Endothelial cell of umbilical vein (primary cell): ENCODE measurements around the gene BLM. TPM values are rescaled to one million over a fixed set of nuclear protein-coding genes. Genes with fewer than 3 reads are reported as not detected.

Experiments used
- BruUV-seq: library from RNA; stranded (reverse); fragments of 400-500 nt; replicated peaks from 2 replicates; lab custom pipeline; 2021; lab: Mats Ljungman, UMichigan
- CTCF ChIA-PET: fragments of 300-600, 350-600 bp; sonication (Branson Sonifier 250); formaldehyde crosslinking; loops from one replicate; lab custom pipeline; 2021; ENCODE audit warnings: antibody characterized with exemption, inconsistent platforms; lab: Charles Lee
- POLR2A ChIA-PET: fragments of 300-600, 350-600 bp; sonication (Branson Sonifier 250); formaldehyde crosslinking; loops from one replicate; lab custom pipeline; 2021; ENCODE audit warnings: antibody characterized with exemption, inconsistent platforms; lab: Charles Lee
- DNase-seq: peaks from one replicate; pipeline ENCODE4 v3.0.0-alpha.2; 2011; ENCODE audit warnings: low read depth, low spot score
- FAIRE-seq: peaks from 2 replicates; lab custom pipeline; 2011; peaks lifted over from hg19 to GRCh38; lab: Jason Lieb, UNC
- H2AFZ ChIP-seq: 2 replicates; pipeline ENCODE4 v1.6.0; 2012; ENCODE audit warnings: low read depth, low read length, control low read depth, inconsistent platforms
- H3K27ac ChIP-seq: 2 replicates; pipeline ENCODE4 v1.5.1; 2011; ENCODE audit warnings: low read depth, mild to moderate bottlenecking, control low read depth, low read length, moderate library complexity; ENCODE audit not compliant: insufficient read depth
- H3K27me3 ChIP-seq, 2 experiments: 2 replicates each; pipeline versions ENCODE4 v1.6.0 to v1.6.1; 2011; ENCODE audit warnings: low read length in 2 of 2, mixed read lengths in 1 of 2; ENCODE audit not compliant: control insufficient read depth in 2 of 2, insufficient read depth in 2 of 2
- H3K36me3 ChIP-seq, 2 experiments: 2 replicates in 1 of 2; 3 replicates in 1 of 2; pipeline ENCODE4 v1.5.1; 2011; ENCODE audit warnings: low read length in 2 of 2, mild to moderate bottlenecking in 1 of 2, moderate library complexity in 1 of 2; ENCODE audit not compliant: control insufficient read depth in 2 of 2, insufficient read depth in 2 of 2; ENCODE audit errors: extremely low read depth in 1 of 2
- H3K4me1 ChIP-seq: 3 replicates; pipeline ENCODE4 v1.5.1; 2011; ENCODE audit warnings: mild to moderate bottlenecking, low read length; ENCODE audit not compliant: control insufficient read depth, insufficient read depth; ENCODE audit errors: extremely low read depth
- H3K4me2 ChIP-seq: 2 replicates; pipeline ENCODE4 v1.6.1; 2011; ENCODE audit warnings: low read length, control low read depth, mixed read lengths; ENCODE audit not compliant: insufficient read depth
- H3K4me3 ChIP-seq, 3 experiments: fragments of 200-600 bp in 1 of 3; sonication (generic), shearing (Covaris generic) in 1 of 3; replicated peaks in 1 of 3; 2 replicates each; pipeline ENCODE4 v1.5.1; 2011 to 2016; ENCODE audit warnings: control low read depth in 3 of 3, low read length in 3 of 3, mild to moderate bottlenecking in 2 of 3, inconsistent platforms in 1 of 3, low read depth in 1 of 3, moderate library complexity in 1 of 3; ENCODE audit not compliant: insufficient read depth in 1 of 3
- H3K79me2 ChIP-seq: 2 replicates; pipeline ENCODE4 v1.6.0; 2012; ENCODE audit warnings: low read length, inconsistent platforms; ENCODE audit not compliant: control insufficient read depth, insufficient read depth
- H3K9ac ChIP-seq: replicated peaks from 2 replicates; pipeline ENCODE3; 2011; ENCODE audit warnings: low read length, control low read depth; ENCODE audit not compliant: insufficient read depth; ENCODE audit errors: extremely low read depth
- H3K9me1 ChIP-seq: replicated peaks from 3 replicates; pipeline ENCODE4 v1.6.0; 2011; ENCODE audit warnings: mild to moderate bottlenecking, low read length; ENCODE audit not compliant: control insufficient read depth, insufficient read depth; ENCODE audit errors: extremely low read depth
- H3K9me3 ChIP-seq: replicated peaks from 2 replicates; pipeline ENCODE4 v1.5.1; 2012; ENCODE audit warnings: low read length, inconsistent platforms; ENCODE audit not compliant: control insufficient read depth, insufficient read depth
- H4K20me1 ChIP-seq: replicated peaks from 2 replicates; pipeline ENCODE3; 2011; ENCODE audit warnings: mild to moderate bottlenecking, low read length; ENCODE audit not compliant: control insufficient read depth, insufficient read depth; ENCODE audit errors: extremely low read depth
- EZH2 ChIP-seq: IDR thresholded peaks from 2 replicates; pipeline ENCODE4 v1.6.1; 2012; ENCODE audit warnings: borderline replicate concordance, low read depth, mild to moderate bottlenecking, moderate library complexity, low read length, inconsistent platforms; ENCODE audit not compliant: severe bottlenecking
- FOS ChIP-seq: IDR thresholded peaks from 2 replicates; pipeline ENCODE4 v1.6.1; 2011; ENCODE audit warnings: mild to moderate bottlenecking, low read length, moderate library complexity, borderline replicate concordance; ENCODE audit not compliant: insufficient read depth
- GATA2 ChIP-seq: IDR thresholded peaks from 2 replicates; pipeline ENCODE4 v1.7.0; 2011; ENCODE audit warnings: low read depth, mild to moderate bottlenecking, moderate library complexity, mixed read lengths, low read length; ENCODE audit not compliant: insufficient read length, insufficient read depth
- JUN ChIP-seq: IDR thresholded peaks from 2 replicates; pipeline ENCODE4 v1.6.1; 2011; ENCODE audit warnings: borderline replicate concordance, low read depth; ENCODE audit not compliant: insufficient read length, insufficient read depth
- MYC ChIP-seq: IDR thresholded peaks from one replicate; pipeline ENCODE4 v1.6.1; 2011; ENCODE audit warnings: mild to moderate bottlenecking, low read depth, low read length
- POLR2A ChIP-seq: IDR thresholded peaks from 2 replicates; pipeline ENCODE4 v1.6.1; 2012; ENCODE audit warnings: low read depth, mild to moderate bottlenecking, control low read depth, low read length
- POLR2AphosphoS5 ChIP-seq: IDR thresholded peaks from 2 replicates; pipeline ENCODE4 v1.6.1; 2012; ENCODE audit warnings: low read depth, mild to moderate bottlenecking, control low read depth, low read length, moderate library complexity; ENCODE audit not compliant: insufficient read depth
- dilution Hi-C: fragments of 300-500 bp; cut with MboI; formaldehyde crosslinking; loops from one replicate; pipeline ENCODE4 v1.15.0; 2019; ENCODE audit warnings: low sequenced_read_pairs; ENCODE audit not compliant: extremely low pct_ligation_motif_present
- intact Hi-C: fragments of 100-400 bp; cut with micrococcal nuclease; formaldehyde crosslinking; loops from one replicate; pipeline ENCODE4 v1.10.0; 2022
- polyA plus RNA-seq, 4 experiments: library from polyadenylated mRNA; depleted of rRNA in 3 of 4; stranded (reverse) in 3 of 4; unstranded in 1 of 4; fragments of >200 nt; gene quantifications; 2 replicates each; pipeline versions ENCODE4 v1.2.1 to v1.2.3, GENCODE V29; 2011 to 2012; ENCODE audit warnings: missing spikeins in 1 of 4
- total RNA-seq: library from RNA; stranded (reverse); gene quantifications from 2 replicates; pipeline ENCODE4 v1.2.3, GENCODE V29; 2021
- TF ChIP-seq, protein P1 (sequence below): IDR thresholded peaks from 2 replicates; pipeline ENCODE4 v1.6.1; 2011; ENCODE audit not compliant: insufficient read depth, insufficient read length
- TF ChIP-seq, protein P2 (sequence below), 2 donors: IDR thresholded peaks; 1 replicate in 1 of 2; 2 replicates in 1 of 2; pipeline ENCODE4 v1.5.1; 2011; ENCODE audit warnings: low read length in 2 of 2, mild to moderate bottlenecking in 2 of 2, moderate library complexity in 2 of 2, control low read depth in 1 of 2, inconsistent platforms in 1 of 2, low read depth in 1 of 2; ENCODE audit not compliant: insufficient read depth in 1 of 2; ENCODE audit errors: extremely low read depth in 1 of 2

BLM gene
- total and polyA plus RNA-seq, 2 donors (not counting 3 experiments of a cell fraction or from before 2014, with no cell fraction given), result 3.8 to 17.3 TPM

- Histone ChIP-seq H3K9me1 (no peaks in the 10 kb centered on the region), H3K27ac (no peak overlapping the region), H3K36me3 (peaks cover 0 to 6% of the 10 kb centered on the region in 2 experiments), H3K9ac (no peak overlapping the region), H3K4me1 (no peaks in the 10 kb centered on the region), H3K79me2 (no peaks in the 10 kb centered on the region), H3K9me3 (no peaks in the 10 kb centered on the region), H4K20me1 (no peaks in the 10 kb centered on the region), H2AFZ (no peak overlapping the region), H3K4me2 (no peak overlapping the region), H3K27me3 (no peaks in the 10 kb centered on the region), H3K4me3 (no peak overlapping the region)
- dilution Hi-C loops (no loop called here), intact Hi-C loops (no loop called here)
- ChIA-PET POLR2A (no interaction called here), CTCF (interaction anchor here (1.6 kb wide), 1 partner anchor 13 kb away, joined by 4 read pairs; no protein-coding TSS in a partner anchor)
- DNase-seq, result no peak
- no TSS peak for BruUV-seq
- FAIRE-seq, result no peak
- no peak for TF ChIP-seq GATA2
- no peak for TF ChIP-seq POLR2A
- TF ChIP-seq, protein P1, sequence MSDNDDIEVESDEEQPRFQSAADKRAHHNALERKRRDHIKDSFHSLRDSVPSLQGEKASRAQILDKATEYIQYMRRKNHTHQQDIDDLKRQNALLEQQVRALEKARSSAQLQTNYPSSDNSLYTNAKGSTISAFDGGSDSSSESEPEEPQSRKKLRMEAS, result no peak
- no peak for TF ChIP-seq JUN
- no peak for TF ChIP-seq MYC
- TF ChIP-seq, protein P2, sequence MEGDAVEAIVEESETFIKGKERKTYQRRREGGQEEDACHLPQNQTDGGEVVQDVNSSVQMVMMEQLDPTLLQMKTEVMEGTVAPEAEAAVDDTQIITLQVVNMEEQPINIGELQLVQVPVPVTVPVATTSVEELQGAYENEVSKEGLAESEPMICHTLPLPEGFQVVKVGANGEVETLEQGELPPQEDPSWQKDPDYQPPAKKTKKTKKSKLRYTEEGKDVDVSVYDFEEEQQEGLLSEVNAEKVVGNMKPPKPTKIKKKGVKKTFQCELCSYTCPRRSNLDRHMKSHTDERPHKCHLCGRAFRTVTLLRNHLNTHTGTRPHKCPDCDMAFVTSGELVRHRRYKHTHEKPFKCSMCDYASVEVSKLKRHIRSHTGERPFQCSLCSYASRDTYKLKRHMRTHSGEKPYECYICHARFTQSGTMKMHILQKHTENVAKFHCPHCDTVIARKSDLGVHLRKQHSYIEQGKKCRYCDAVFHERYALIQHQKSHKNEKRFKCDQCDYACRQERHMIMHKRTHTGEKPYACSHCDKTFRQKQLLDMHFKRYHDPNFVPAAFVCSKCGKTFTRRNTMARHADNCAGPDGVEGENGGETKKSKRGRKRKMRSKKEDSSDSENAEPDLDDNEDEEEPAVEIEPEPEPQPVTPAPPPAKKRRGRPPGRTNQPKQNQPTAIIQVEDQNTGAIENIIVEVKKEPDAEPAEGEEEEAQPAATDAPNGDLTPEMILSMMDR (IDR thresholded peaks at IDR 0.05; ENCODE audit: extremely low read depth in 1 of 2, insufficient read depth in 1 of 2, low read depth in 1 of 2, low read length in 2 of 2), result no peak
- TF ChIP-seq EZH2, result no peak
- no peak for TF ChIP-seq POLR2AphosphoS5
- no peak for TF ChIP-seq FOS
These were observed 96.6 kb downstream of the BLM start for GRCh38 chr15:90813796-90814190.
